Activated CD4-positive, alpha-beta T cell treated with anti-CD3 and anti-CD28 coated beads, Interleukin-2, Interleukin-6, amounts not matched to agents 100 ng/mL and 50 ng/mL, durations not matched to agents 16 hours and 8 hours (primary cell): Measurements from ENCODE around the gene GRIN2C.

Experiments used
- DNase-seq: peaks from one replicate; pipeline ENCODE4 v3.0.0-alpha.2; 2020

The GRIN2C gene

DNA sequence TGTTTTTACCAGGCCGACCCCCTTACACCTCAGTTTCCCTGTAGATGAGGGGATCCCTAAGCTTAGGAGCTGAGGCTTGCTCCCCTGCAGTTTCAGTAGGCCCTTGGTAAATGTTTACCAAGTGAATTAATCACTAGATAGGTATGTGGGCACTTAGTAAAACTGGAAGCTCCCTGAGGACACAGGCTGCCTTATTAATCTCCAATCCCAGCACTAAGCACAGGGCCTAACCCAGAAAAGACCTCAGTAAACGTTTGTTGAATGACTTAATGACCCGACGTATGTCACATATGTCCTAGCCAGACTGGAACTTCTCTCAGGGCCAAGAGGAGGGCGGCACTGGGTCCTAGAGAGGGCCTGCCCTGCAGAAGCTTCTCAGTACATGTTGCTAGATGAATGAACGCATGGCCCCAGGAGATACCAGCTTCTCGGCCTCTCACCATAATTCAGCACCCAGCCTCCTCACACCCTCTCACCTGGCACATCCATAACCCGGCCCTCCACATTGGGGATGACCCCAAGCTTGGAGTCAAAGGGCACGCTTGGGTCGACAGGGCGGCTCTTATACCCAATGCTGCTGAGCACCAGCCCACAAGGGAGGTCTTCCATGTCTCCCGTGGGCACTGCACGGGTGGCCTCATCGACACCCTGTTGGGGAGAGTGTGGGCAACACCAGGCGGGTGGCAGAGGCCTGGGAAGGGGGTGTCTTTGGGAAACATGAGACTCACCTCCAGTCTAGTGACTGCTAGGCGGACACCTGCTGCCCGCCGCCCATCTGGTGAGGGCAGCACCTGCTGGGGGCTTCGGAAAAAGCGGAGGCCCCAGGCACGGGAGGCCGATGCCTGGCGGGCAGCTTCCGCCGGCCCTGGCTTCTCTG is 4.0 kb upstream of the GRIN2C start:
- DNase-seq = no peak

DNA sequence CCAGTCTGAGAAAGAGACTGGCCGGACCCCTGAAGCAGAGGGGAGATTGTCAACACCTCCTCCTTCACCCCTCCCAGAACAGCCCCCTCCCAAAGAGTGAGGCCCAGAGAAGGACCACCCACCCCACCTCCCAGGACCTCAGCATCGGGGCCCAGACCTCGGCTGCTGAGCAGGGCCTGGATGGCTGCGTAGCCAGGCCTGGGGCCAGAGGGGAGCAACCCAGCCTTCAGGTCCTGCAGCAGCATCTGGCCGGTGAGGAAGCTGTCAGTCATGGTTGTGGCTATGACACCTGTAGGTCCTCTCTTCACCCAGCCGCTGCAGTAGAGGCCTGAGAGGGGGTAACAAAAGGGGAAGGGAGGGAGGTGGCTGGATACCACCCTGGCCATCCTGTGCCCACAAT is 3.2 kb upstream of the GRIN2C start:
- no peak for DNase-seq

DNA sequence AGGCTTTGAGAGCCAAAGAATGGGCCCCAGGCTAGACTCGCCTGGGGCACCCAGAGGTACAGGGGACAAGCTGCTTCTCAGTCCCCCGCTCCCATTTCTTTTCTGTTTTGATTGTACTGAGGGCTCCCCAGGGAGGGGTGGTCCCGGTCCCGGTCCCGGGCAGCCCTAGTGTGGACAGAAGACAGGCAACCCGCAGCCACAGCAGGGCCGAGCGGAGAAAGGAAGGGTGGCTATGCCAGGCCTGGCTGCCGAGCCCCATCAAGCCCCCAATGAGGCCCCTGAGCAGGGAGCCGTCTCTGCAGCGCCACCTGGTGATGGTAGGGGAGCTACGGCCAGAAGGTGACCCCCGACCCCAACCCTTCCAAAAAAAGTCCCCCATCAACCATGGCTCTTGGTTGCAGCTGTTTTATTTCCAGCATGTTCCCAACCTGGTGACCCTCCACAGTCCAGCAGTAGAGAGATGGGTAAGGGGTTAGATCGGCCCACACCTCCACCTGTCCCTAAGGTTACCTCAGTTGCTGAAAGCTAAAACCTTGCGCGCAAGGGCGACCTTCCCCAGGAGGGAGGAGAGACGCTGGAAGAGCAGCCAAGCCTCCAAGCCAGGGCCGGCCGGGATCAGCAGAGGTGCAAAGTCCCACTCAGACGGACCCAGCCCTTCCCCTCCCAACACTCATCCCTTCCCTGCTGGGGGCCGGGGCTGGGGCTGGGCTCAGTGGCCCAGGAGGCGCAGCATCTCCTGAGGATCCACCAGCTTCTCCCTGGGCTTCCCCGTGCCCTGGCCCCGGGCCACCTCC is 2.6 kb upstream of the GRIN2C start:
- DNase-seq = peak; percentile 67

GRCh38 chr17:74861662-74862107 is 2.0 kb upstream of the GRIN2C start:
- DNase-seq = no peak

- DNase-seq = no peak
These were observed 1.4 kb upstream of the GRIN2C start for GRCh38 chr17:74860872-74861661.

DNA sequence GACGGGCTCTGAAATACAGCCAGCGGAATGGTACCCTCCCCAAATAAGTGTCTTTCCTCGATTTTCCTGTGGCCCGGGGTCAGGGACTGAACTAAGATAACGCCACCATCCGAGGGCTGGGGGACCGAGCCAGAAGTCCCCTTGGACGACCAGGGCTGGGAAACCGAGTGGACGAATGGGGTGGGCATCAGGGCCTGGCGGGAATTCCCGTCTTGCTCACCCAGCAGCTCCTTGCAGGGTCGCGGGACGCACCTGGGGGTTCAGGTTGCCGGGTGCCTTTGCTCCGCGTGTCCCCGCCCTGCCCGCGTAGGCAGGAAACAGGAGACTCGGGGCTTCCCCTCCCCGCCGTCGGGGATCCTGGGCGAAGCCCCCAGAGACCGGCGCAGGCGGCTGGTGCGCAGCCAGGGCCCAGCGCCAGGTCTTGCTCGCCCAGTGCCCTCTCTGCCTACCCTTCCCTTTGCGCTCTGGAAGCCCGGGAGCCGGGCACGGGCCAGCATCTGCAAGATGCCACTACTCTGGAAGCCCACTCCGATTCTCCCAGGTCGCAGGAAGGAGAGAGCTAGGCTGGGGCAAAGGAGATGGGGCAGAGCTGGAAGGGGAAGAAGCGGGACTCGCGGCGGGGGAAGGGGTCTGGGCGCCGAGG is 665 bp upstream of the GRIN2C start:
- DNase-seq = no peak

DNA sequence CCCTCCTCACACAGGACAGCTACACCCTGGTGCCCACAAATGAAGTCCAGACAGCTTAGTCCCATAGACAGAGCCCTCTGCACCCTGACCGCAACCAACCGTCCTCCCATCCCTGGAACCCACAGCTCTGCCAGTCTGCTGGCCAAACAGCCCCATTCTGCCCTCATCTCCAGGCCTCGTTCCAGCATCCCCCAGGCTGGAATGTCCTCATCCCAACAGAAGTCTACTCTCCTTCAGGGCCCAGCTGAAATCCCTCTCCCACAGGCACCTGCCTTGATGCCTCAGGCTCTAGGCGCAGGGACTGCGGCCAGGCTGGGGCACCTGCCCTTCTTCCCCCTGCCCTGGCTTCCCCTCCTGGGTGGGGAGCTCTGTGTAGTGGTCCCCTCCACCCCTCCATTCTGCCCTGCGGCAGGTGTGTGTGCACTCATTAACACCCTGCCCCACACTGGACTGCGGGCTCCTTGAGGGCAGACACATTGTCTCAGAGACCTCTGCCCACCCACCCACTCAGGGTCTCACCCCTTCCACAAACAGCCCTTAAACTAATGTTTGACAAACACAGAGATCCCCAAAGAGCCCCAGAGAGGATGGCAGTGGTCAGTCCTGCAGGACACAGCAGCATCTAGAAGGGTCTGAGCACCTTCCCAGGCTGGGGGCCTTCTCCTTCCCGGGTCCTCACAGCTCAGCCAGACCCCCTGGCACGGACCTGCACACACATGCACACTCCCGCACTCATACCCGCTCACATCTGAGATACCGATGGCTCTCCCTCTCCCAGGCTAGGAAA is 820 bp downstream of the GRIN2C start:
- DNase-seq = no peak

DNA sequence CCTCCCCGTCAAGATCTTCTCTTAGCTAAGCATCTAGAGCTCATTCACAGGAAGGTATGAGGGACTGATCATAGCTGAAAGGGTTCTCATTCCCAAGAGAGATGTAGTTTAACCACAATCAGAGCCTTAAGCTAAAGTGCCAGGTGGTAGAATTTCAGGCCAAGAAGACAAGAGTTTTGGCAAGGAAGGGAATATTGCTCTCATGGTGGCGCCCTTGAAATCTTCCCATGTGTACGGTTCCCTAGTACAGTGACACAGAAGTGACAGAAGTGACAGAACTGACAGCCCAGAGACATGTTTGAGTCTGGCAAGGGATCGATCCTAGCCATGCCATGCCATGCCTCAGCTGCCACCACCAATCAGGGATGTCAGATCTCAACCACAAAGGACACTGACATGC is 2.5 kb downstream of the GRIN2C start:
- DNase-seq = no peak

- DNase-seq = no peak
These were observed 3.6 kb downstream of the GRIN2C start for GRCh38 chr17:74856112-74856511.

DNA sequence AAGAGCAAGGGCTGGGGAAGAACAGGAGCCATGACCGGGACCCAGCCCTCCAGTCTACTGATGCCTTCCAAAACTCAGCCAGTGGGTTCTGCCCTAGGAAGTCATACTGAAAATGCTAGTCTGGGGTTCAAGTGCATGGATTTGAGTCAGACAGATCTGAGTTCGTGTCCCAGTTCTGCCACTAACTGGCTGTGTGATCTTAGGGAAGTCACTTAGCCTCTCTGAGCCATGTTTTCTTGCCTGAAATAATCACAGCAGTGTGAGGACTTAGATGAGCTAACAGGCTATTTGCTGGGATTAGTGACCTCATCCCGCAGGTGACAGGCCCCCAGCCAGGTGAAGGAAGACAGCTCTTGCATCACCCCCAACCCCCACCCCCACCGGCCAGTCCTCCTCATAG is 4.4 kb downstream of the GRIN2C start:
- no peak for DNase-seq

DNA sequence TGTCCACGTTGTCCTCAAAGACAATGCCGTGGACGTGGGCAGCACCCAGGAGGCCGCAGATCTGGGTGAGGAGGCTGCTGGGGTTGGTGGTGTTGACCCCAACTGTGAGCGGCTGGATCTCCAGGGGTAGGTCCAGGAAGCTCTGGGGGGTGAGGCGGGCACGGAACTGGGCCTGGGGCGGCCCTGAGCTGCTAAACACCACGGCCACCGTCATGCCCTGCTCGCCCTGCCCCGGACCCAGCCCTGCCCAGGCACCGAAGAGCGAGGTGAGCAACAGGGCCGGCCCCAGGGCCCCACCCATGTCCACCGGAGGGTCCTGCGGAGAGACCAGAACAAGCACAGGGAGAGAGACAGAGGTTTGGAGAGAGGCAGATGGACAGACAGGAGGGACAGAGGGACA is 4.9 kb downstream of the GRIN2C start:
- DNase-seq = no peak

- DNase-seq = no peak
These were observed 6.0 kb downstream of the GRIN2C start for GRCh38 chr17:74853669-74854068.

GRCh38 chr17:74853048-74853397 is 6.7 kb downstream of the GRIN2C start:
- no peak for DNase-seq

- DNase-seq = peak; percentile 73
These were observed 7.2 kb downstream of the GRIN2C start for GRCh38 chr17:74852237-74853047.

GRCh38 chr17:74851612-74852236 is 8.0 kb downstream of the GRIN2C start:
- no peak for DNase-seq

- no peak for DNase-seq
These were observed 8.8 kb downstream of the GRIN2C start for GRCh38 chr17:74850914-74851313.

DNA sequence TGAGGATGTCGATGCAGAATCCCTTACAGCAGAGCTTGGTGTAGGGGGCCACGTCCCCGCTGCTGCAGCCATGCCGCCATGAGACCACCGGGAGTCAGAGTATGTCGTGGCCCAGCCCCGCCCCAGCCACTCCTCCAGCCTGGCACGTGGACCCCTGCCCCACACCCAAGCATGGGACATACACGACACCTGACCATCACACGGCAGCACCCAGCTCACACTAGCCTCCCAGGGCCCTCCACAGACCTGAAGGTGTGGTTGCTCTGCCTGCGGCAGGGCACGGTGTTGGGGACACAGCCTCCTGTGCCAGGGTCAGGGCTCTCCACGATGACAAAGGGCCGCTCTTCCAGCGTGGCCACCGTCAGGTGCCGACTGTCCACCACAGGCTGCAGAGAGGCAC is 9.4 kb downstream of the GRIN2C start:
- DNase-seq = no peak

GRCh38 chr17:74848656-74849399 is 10.9 kb downstream of the GRIN2C start:
- no peak for DNase-seq

DNA sequence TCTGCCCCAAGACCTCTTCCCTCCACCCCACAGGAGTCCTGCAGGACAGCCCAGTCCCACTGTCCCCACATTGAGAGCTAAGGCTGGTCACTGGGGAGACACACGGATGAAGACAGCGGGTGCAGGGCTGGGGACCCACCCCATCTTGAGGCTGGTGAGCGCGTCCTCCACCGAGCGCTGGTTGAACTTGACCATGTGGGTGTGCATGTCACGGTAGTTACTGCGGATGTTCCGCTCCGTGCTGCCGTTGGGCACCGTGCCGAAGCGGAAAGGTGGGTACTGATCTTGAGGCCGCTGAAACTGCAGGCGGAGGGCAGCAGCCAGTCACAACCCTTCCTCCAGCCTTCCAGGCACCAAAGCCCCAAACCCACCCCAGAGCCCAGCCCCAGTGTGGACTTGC is 13.1 kb downstream of the GRIN2C start:
- DNase-seq = no peak

- no peak for DNase-seq
These were observed 16.4 kb downstream of the GRIN2C start for GRCh38 chr17:74843352-74843627.
